OCI-LY7 (cell line): ENCODE data around the gene BCHE.

ENCODE experiments used
- EZH2phosphoT487 ChIP-seq: fragments of 200-600 bp; sonication (generic); IDR thresholded peaks from 2 replicates; pipeline ENCODE4 v1.6.1; 2018; ENCODE audit warnings: low read depth, borderline replicate concordance, mild to moderate bottlenecking, mixed run types, antibody characterized with exemption, low read length, moderate library complexity, mixed read lengths
- TF ChIP-seq, protein P1 (sequence below): fragments of 200-600 bp; sonication (generic); conservative IDR thresholded peaks from 2 replicates; pipeline ENCODE4 v1.5.1; 2014; ENCODE audit warnings: mild to moderate bottlenecking, antibody characterized with exemption, low read length, moderate library complexity, mixed read lengths

DNA sequence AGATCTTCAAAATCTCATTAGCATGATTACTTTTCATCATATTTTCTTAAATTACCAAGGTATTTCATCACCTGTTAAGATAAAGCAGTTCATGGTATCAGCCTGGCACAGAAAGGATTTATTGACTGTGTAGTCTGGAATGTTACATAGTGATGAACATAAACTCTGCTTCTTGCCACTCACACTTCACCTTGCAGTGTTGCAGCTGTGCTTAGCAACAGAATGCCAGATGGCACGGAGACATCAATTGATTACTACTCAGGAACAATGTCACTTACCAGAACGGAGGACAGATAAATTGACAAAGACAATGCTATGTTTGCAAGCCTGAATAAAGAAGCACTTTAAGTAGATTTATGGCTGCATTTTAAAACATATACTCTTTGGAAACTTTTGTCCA lies 15.0 kb upstream of the BCHE start:
- TF ChIP-seq, protein P1, sequence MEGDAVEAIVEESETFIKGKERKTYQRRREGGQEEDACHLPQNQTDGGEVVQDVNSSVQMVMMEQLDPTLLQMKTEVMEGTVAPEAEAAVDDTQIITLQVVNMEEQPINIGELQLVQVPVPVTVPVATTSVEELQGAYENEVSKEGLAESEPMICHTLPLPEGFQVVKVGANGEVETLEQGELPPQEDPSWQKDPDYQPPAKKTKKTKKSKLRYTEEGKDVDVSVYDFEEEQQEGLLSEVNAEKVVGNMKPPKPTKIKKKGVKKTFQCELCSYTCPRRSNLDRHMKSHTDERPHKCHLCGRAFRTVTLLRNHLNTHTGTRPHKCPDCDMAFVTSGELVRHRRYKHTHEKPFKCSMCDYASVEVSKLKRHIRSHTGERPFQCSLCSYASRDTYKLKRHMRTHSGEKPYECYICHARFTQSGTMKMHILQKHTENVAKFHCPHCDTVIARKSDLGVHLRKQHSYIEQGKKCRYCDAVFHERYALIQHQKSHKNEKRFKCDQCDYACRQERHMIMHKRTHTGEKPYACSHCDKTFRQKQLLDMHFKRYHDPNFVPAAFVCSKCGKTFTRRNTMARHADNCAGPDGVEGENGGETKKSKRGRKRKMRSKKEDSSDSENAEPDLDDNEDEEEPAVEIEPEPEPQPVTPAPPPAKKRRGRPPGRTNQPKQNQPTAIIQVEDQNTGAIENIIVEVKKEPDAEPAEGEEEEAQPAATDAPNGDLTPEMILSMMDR, result no peak
- TF ChIP-seq EZH2phosphoT487, result no peak
